ENCODE results near the gene KIF3C. TPM values are rescaled to one million over a fixed set of nuclear protein-coding genes. Genes with fewer than 3 reads are reported as not detected.

The KIF3C gene
- total RNA-seq, 1 experiment from 2014 or later, result 39.5 TPM

- H3K27ac ChIP-seq (ENCODE audit: low read depth, low read length, poor library complexity, severe bottlenecking), result no peak overlapping the region
- no peak for TF ChIP-seq CTCF (conservative IDR thresholded peaks at IDR 0.05; ENCODE audit: low read depth, low read length)
- no peak for TF ChIP-seq EZH2 (IDR thresholded peaks at IDR 0.05; ENCODE audit: borderline replicate concordance, low read depth, low read length, poor library complexity, severe bottlenecking)
- ChIA-PET POLR2A (ENCODE audit: low non-redundant PET) (no interaction called here), CTCF (no interaction called here)
- BruUV-seq (replicated peaks), result no TSS peak
- no peak for DNase-seq (ENCODE audit: low spot score)
- intact Hi-C loops (cut with micrococcal nuclease; ENCODE audit: unreplicated experiment), result no loop called here
- peaks cover 4% of the 10 kb centered on the region for H3K36me3 ChIP-seq (ENCODE audit: insufficient read depth, low read length, poor library complexity, severe bottlenecking)
- H3K27me3 ChIP-seq (replicated peaks; ENCODE audit: insufficient read depth, low read depth, low read length, poor library complexity), result no peaks in the 10 kb centered on the region
- H3K4me1 ChIP-seq (ENCODE audit: insufficient read depth, low read length, poor library complexity, severe bottlenecking), result no peaks in the 10 kb centered on the region
- H3K9me3 ChIP-seq (ENCODE audit: low read depth, low read length, poor library complexity, severe bottlenecking), result no peaks in the 10 kb centered on the region
- no peak overlapping the region for H3K4me3 ChIP-seq (ENCODE audit: low read depth, low read length, poor library complexity, severe bottlenecking)
Observed at GRCh38 chr2:25948437-25948836, 33.9 kb downstream of the KIF3C start.

DNA sequence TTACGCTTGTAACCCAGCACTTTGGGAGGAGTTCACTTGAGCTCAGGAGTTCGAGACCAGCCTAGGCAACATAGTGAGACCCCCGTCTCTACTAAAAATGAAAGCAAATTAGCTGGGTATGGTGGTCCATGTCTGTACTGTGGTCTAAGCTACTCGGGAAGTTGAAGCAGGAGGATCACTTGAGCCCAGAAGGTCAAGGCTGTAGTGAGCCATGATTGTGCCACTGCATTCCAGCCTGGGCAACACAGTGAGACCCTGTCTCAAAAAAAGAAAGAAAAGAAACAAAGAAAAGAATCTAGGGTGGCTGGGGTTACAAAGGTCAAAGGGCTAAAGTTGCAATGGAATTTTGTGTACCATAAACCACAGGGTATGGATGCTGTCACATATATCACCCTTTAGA lies 41.3 kb downstream of the KIF3C start:
- DNase-seq (ENCODE audit: low spot score), result no peak
- no peak for TF ChIP-seq CTCF (conservative IDR thresholded peaks at IDR 0.05; ENCODE audit: low read depth, low read length)
- TF ChIP-seq EZH2 (IDR thresholded peaks at IDR 0.05; ENCODE audit: borderline replicate concordance, low read depth, low read length, poor library complexity, severe bottlenecking), result no peak
- POLR2A ChIA-PET (ENCODE audit: low non-redundant PET), result no interaction called here
- Histone ChIP-seq H3K27me3 (replicated peaks; ENCODE audit: insufficient read depth, low read depth, low read length, poor library complexity) (no peaks in the 10 kb centered on the region), H3K4me3 (ENCODE audit: low read depth, low read length, poor library complexity, severe bottlenecking) (no peak overlapping the region), H3K36me3 (ENCODE audit: insufficient read depth, low read length, poor library complexity, severe bottlenecking) (peaks cover 6% of the 10 kb centered on the region), H3K27ac (ENCODE audit: low read depth, low read length, poor library complexity, severe bottlenecking) (no peak overlapping the region), H3K9me3 (ENCODE audit: low read depth, low read length, poor library complexity, severe bottlenecking) (no peaks in the 10 kb centered on the region), H3K4me1 (ENCODE audit: insufficient read depth, low read length, poor library complexity, severe bottlenecking) (no peaks in the 10 kb centered on the region)
- intact Hi-C loops (cut with micrococcal nuclease; ENCODE audit: unreplicated experiment), result no loop called here
- CTCF ChIA-PET, result no interaction called here
- BruUV-seq (replicated peaks), result no TSS peak

- no TSS peak for BruUV-seq (replicated peaks)
- intact Hi-C loops (cut with micrococcal nuclease; ENCODE audit: unreplicated experiment), result no loop called here
- Histone ChIP-seq H3K36me3 (ENCODE audit: insufficient read depth, low read length, poor library complexity, severe bottlenecking) (peaks cover 6% of the 10 kb centered on the region), H3K4me1 (ENCODE audit: insufficient read depth, low read length, poor library complexity, severe bottlenecking) (no peaks in the 10 kb centered on the region), H3K9me3 (ENCODE audit: low read depth, low read length, poor library complexity, severe bottlenecking) (no peaks in the 10 kb centered on the region), H3K27me3 (replicated peaks; ENCODE audit: insufficient read depth, low read depth, low read length, poor library complexity) (no peaks in the 10 kb centered on the region), H3K4me3 (ENCODE audit: low read depth, low read length, poor library complexity, severe bottlenecking) (no peak overlapping the region), H3K27ac (ENCODE audit: low read depth, low read length, poor library complexity, severe bottlenecking) (no peak overlapping the region)
- no peak for DNase-seq (ENCODE audit: low spot score)
- POLR2A ChIA-PET (ENCODE audit: low non-redundant PET), result no interaction called here
- CTCF ChIA-PET, result no interaction called here
- TF ChIP-seq CTCF (conservative IDR thresholded peaks at IDR 0.05; ENCODE audit: low read depth, low read length), result no peak
- TF ChIP-seq EZH2 (IDR thresholded peaks at IDR 0.05; ENCODE audit: borderline replicate concordance, low read depth, low read length, poor library complexity, severe bottlenecking), result no peak
Observed at GRCh38 chr2:25939257-25939668, 43.0 kb downstream of the KIF3C start.
